ENCODE results near the gene TMED1.
"Not testable (repeated sequence)": the region's sequence is repeated elsewhere in the genome, so short reads cannot be mapped to it uniquely, and the experiment has no call there.

The TMED1 gene

GRCh38 chr19:10835754-10836478, at the start of gene TMED1:
TMED1 (minus strand) TSS chr19:10836212; CDS start chr19:10836191, 21 bp downstream.
- in situ Hi-C loops (cut with HindIII; ENCODE audit: low sequenced_read_pairs): no loop called here

- in situ Hi-C loops (cut with HindIII; ENCODE audit: low sequenced_read_pairs): no loop called here
Measured at GRCh38 chr19:10885201-10886169, 49.5 kb upstream of the TMED1 start.

GRCh38 chr19:10884274-10884673, 48.3 kb upstream of the TMED1 start:
- in situ Hi-C loops (cut with HindIII; ENCODE audit: low sequenced_read_pairs): no loop called here

- in situ Hi-C loops (cut with HindIII; ENCODE audit: low sequenced_read_pairs): no loop called here
Measured at GRCh38 chr19:10882108-10882457, 46.1 kb upstream of the TMED1 start.

- in situ Hi-C loops (cut with HindIII; ENCODE audit: low sequenced_read_pairs): no loop called here
Measured at GRCh38 chr19:10881403-10882107, 45.5 kb upstream of the TMED1 start.

GRCh38 chr19:10878253-10878652, 42.2 kb upstream of the TMED1 start:
- in situ Hi-C loops (cut with HindIII; ENCODE audit: low sequenced_read_pairs): no loop called here

- in situ Hi-C loops (cut with HindIII; ENCODE audit: low sequenced_read_pairs): not testable (repeated sequence)
Measured at GRCh38 chr19:10877608-10878007, 41.6 kb upstream of the TMED1 start.

GRCh38 chr19:10876459-10877240, 40.6 kb upstream of the TMED1 start:
- in situ Hi-C loops (cut with HindIII; ENCODE audit: low sequenced_read_pairs): no loop called here

GRCh38 chr19:10874024-10874423, 38.0 kb upstream of the TMED1 start:
- in situ Hi-C loops (cut with HindIII; ENCODE audit: low sequenced_read_pairs): no loop called here

- in situ Hi-C loops (cut with HindIII; ENCODE audit: low sequenced_read_pairs): no loop called here
Measured at GRCh38 chr19:10872546-10873107, 36.6 kb upstream of the TMED1 start.

- in situ Hi-C loops (cut with HindIII; ENCODE audit: low sequenced_read_pairs): no loop called here
Measured at GRCh38 chr19:10871711-10872545, 35.9 kb upstream of the TMED1 start.

- in situ Hi-C loops (cut with HindIII; ENCODE audit: low sequenced_read_pairs): no loop called here
Measured at GRCh38 chr19:10870955-10871603, 35.1 kb upstream of the TMED1 start, which contains the start of gene CARM1. CARM1 (plus strand) TSS chr19:10871553; CDS start chr19:10871703, 150 bp downstream.

- in situ Hi-C loops (cut with HindIII; ENCODE audit: low sequenced_read_pairs): no loop called here
Measured at GRCh38 chr19:10870501-10870954, 34.5 kb upstream of the TMED1 start.

GRCh38 chr19:10869872-10870311, 33.9 kb upstream of the TMED1 start:
- in situ Hi-C loops (cut with HindIII; ENCODE audit: low sequenced_read_pairs): not testable (repeated sequence)

GRCh38 chr19:10868872-10869547, 33.0 kb upstream of the TMED1 start:
- in situ Hi-C loops (cut with HindIII; ENCODE audit: low sequenced_read_pairs): no loop called here

GRCh38 chr19:10866495-10866894, 30.5 kb upstream of the TMED1 start:
- in situ Hi-C loops (cut with HindIII; ENCODE audit: low sequenced_read_pairs): no loop called here

GRCh38 chr19:10864538-10864899, 28.5 kb upstream of the TMED1 start:
- in situ Hi-C loops (cut with HindIII; ENCODE audit: low sequenced_read_pairs): no loop called here

GRCh38 chr19:10863107-10863717, 27.2 kb upstream of the TMED1 start:
- in situ Hi-C loops (cut with HindIII; ENCODE audit: low sequenced_read_pairs): no loop called here
